ENCODE measurements around the gene RAD9A.

RAD9A gene

DNA sequence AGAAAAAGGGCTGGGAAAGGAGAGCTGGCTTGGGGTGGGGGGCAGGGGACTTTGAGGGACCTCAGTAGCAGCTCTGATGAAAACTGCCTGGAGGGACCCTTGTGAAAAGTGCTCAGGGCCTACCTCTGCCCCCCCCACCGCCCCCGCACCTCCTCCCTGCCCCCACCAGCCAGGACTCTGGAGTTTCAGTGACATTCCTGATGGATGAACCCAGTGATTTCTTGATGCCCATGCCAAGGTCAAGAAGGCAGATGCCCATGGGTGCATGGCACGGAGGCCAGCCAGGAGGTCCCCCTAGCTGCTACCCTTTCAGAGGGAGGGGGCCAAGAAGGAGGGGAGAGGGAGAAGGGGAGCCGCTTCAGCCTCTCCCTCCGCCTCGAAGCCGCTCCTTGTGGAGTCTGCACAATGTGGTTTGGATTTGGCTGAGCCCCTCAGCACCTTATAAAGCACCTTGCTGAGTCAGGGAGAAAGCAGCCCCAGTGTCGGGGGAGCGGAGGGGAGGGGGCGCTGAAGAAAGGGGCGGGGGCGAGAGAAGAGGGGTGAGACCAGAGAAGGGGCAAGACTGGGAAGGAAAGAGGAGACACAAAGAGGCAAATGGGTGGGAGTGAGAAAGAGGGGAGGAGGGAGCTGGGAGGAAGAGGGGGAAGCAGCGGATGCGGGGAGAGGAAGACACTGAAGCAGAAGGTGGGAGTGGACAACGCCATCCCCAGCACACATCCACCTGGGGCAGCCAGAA is 16.3 kb upstream of the RAD9A start:
- DNase-seq: no peak

GRCh38 chr11:67376063-67376820 is 15.5 kb upstream of the RAD9A start:
- DNase-seq: no peak

- DNase-seq: no peak
Measured at GRCh38 chr11:67376873-67377808, 14.6 kb upstream of the RAD9A start.

DNA sequence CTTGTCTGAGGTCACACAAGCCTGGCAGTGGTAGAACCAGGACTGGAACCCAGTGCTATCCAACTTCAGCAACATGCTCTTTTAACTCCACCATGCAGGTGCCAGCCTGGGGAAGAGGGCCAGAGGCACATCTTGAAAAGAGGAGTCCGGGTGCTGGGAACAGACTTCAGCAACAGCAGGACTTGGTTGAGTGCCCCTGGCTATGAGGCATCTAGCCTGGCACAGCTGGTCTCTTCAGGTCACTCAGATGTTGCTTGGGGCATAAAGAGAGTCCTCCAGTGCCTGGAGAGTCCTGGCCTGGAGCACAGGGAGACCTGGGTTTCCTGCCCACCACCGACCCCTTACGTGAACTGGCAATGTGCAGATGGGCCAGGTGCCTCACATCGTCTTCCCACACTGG is 13.2 kb upstream of the RAD9A start:
- no peak for DNase-seq

DNA sequence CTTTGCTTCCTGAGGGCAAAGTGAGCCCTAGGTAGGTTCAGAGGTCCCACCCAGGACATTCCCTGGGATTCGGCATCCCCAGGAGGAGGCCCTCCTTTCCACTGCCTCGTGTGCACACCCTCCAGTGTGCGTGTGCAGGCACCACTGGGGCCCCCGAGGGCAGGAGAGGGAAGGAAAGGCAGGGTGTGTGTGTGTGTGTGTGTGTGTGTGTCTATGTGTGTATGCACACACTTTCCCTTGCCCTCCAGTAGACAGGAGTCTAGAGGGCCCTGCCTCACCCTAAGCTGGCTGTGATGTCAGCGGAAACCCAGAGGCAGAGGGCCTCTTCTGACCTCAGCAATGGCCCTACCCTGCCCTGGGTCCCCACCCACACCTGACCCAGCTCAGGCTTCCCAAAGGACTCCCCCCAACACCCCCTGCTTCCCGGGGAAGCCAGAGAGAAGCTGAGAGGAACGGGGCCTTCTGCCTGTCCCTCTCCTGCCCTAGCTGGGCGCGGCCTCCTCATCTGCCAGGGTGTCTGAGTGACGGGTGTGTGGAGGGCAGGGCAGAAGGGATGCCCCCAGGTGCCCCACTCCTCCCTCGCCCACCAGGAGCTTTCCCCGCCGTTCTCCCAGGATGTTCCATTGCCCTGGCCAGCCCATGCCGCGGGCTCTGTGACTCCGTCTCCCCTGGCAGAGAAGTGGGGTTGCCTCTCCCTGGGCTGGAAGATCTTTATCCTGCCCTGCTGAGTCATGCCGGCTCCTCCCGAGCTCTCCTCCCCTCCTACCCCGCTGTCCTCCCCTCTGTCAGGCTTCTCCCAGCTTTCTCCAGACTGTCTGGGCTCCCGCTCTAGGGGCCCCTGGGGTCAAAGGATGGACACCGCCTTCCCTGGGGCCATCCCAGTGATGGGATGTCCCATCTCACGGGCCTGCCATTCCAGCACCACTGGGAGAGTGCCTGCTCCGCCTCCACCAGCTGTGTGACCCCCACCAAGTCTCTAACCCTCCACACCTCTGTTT is 12.4 kb upstream of the RAD9A start:
- no peak for DNase-seq

DNA sequence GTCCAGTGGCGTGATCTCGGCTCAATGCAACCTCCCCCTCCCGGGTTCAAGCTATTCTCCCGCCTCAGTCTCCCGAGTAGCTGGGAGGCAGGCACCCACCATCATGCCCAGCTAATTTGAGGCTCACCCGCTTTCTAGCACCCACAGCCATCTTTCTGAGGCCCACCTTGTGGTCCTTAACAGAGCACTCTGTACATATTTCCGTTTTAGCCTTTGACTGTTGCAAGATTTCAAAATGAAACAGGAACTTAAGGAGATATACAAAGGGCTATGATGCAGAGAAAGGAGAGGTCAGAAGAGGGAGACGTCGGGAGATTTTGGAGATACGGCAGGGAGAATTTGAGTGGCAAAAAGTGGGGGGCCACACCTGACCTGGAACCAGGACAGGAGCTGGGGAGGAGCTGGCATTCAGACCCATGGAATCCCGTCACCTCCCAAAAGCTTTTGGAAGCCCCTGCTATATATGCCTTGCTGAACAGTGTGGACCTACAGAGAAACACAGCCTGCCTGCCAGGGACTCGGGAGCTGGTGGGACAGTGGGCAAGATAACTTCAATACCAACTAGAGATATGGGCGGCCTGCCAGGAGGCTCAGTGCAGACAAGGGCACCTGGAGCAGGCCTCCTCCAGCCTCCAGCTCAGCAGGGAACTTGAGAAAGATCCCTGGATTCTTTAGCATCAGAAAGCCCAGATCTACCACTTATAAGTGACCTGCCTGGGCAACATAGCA is 10.4 kb upstream of the RAD9A start:
- no peak for DNase-seq

GRCh38 chr11:67382276-67383136 is 9.3 kb upstream of the RAD9A start:
- peak; percentile 50 for DNase-seq

DNA sequence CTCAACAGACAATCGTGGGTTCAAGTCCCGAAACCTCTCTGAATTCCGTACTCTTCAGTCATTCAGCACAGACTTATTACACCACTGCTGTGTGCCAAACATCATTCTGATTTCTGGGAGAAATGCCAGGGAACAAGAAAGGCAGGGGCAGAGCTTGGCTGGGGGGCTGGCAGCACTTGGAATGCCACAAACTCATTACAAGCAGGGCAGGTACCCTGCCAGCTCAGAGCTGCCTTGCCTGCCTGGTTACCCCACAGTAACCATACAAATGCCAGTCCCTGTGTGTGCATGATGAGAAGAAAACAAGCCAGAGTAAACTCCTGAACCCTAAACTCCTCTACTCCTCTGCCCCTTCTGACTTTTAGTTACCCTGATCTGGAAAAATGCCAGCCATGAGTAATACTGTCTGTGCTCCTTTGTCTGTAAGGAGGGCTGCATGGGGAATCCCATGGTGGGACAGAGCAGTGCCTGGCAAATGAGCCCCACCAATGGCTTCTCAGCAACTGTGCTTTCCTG is 6.9 kb upstream of the RAD9A start:
- DNase-seq: no peak

DNA sequence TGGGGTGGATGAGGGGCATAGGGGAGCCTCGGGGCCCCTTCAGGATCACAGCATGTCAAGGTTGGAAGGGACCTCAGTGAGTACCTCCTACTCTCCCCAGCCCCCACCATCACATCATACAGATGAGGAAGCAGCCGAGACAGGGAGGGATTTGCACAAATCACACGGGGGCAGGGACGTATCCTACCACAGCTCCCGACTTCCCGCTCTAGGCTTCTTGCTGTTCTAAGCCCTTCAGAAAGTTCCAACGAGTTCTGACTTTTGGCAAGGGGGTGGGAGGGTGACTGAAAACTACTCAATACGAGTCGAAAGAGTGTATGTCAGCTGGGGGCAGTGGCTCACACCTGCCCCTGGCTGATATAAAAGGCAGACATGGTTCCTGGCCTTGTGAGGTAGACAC is 4.7 kb upstream of the RAD9A start:
- no peak for DNase-seq

DNA sequence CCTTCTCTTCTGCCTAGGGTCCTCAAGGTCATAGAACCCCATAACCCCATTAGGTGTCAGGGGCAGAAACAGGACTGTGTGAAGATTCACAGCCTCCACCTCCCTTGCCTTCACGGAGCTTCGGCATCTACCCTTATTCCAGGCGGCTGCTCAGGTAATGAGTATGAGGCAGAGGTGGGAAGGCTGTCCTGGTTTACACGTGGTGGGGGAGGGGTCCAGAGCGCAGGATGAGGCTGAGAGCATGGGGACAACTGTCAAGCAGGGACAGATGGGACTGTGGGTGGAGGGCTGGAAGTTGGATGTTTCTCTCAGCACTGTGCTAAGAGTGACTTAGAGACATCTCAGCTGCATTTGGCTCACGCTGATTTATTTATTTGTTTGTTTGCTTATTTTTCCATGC is 4.3 kb upstream of the RAD9A start:
- no peak for DNase-seq

GRCh38 chr11:67389477-67389876 is 2.3 kb upstream of the RAD9A start:
- no peak for DNase-seq

DNA sequence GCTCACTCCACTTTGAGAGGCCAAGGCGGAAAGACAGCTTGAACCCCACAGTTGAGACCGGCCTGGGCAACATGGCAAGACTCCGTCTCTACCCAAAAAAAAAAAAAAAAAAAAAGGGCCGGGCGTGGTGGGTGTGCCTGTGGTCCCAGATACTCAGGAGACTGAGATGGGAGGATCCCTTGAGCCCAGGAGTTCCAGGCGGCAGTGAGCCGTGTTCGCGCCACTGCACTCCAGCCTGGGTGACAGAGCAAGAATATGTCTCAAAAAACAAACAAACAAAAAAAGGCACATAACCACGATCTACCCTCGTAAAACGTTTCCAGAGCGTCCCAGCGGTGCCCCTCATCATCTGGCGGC is 861 bp upstream of the RAD9A start:
- no peak for DNase-seq

GRCh38 chr11:67392183-67392715 is 463 bp downstream of the RAD9A start:
- DNase-seq: no peak

- no peak for DNase-seq
Measured at GRCh38 chr11:67393437-67393836, 1.7 kb downstream of the RAD9A start.

- no peak for DNase-seq
Measured at GRCh38 chr11:67393990-67394389, 2.2 kb downstream of the RAD9A start.

DNA sequence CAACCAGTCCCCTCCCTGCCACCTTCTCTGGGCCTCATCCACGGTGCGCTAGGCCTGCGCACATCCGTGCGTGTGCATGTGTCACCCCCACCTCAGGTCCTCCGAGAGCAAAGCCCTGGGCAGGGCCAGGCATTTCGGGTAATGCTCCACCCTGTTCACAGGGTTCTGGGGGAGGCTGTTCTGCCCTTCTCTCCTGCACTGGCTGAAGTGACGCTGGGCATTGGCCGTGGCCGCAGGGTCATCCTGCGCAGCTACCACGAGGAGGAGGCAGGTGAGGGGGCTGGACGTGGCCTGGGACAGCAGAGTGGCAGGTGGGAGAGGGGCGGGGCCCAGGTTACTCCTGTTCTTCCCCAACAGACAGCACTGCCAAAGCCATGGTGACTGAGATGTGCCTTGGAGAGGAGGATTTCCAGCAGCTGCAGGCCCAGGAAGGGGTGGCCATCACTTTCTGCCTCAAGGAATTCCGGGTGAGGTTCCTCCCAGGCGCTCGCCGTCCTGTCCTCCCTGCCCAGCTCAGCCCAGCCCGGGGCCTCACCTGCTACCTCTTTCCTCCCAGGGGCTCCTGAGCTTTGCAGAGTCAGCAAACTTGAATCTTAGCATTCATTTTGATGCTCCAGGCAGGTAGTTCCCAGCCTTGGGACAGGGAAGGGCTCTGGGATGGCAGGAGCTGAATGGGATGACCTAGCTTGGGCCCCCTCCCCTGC is 3.9 kb downstream of the RAD9A start:
- no peak for DNase-seq

GRCh38 chr11:67396259-67396581 is 4.4 kb downstream of the RAD9A start:
- DNase-seq: no peak

DNA sequence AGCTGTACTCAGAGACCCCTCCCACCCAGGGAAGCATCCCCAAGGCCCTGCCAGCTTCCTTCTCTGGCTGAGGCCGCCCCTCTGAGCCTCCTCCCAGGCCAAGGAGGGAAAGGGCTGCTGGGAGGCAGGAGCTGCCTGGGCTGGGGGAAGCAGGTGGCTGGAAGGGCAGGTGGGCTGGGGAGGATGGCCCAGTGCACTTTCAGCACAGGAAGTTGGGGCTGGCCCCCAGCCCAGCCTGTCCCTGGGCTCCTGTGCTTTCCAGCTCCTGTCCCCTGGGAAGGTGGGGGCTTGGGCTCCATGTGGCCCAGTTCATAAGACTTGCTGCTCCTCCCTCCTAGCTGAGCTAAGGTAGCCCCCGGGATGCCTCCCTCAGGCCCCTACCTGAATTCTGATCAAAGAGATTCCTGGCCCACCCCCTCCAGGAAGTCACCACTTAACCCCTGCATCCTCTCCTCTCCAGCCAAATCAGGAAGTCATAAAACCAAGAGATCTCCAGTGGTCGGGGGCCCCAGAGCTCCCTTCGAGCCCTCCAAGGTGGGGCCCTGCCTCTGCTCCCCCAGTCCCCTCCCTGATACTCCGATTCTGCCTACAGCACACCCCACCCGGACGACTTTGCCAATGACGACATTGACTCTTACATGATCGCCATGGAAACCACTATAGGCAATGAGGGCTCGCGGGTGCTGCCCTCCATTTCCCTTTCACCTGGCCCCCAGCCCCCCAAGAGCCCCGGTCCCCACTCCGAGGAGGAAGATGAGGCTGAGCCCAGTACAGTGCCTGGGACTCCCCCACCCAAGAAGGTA is 5.0 kb downstream of the RAD9A start:
- no peak for DNase-seq

- DNase-seq: no peak
Measured at GRCh38 chr11:67397536-67397935, 5.8 kb downstream of the RAD9A start.
